Measurements from ENCODE around the gene ZNF205.

- no peak for TF ChIP-seq PATZ1 (tag by site-specific recombination; IDR thresholded peaks at IDR 0.05)
- TF ChIP-seq ZNF292 (tag by site-specific recombination; IDR thresholded peaks at IDR 0.05; ENCODE audit: borderline replicate concordance, low read depth) = no peak
- TF ChIP-seq CTCF (tag by site-specific recombination; IDR thresholded peaks at IDR 0.05) = no peak
- TF ChIP-seq ZNF416 (tag by site-specific recombination; IDR thresholded peaks at IDR 0.05) = no peak
- no peak for TF ChIP-seq BCL11A (tag by site-specific recombination; IDR thresholded peaks at IDR 0.05; ENCODE audit: low read depth)
- TF ChIP-seq SETDB1 (IDR thresholded peaks at IDR 0.05; ENCODE audit: insufficient read length, low read length) = no peak
- TF ChIP-seq ZSCAN30 (tag by site-specific recombination; IDR thresholded peaks at IDR 0.05) = no peak
- no peak for TF ChIP-seq ZNF585B (tag by site-specific recombination; IDR thresholded peaks at IDR 0.05)
- no peak for TF ChIP-seq REST (tag by site-specific recombination; IDR thresholded peaks at IDR 0.05)
- TF ChIP-seq ZNF701 (tag by site-specific recombination; IDR thresholded peaks at IDR 0.05) = no peak
- TF ChIP-seq AEBP2 (tag by site-specific recombination; IDR thresholded peaks at IDR 0.05; ENCODE audit: borderline replicate concordance) = no peak
- TF ChIP-seq ZBTB8A (tag by site-specific recombination; IDR thresholded peaks at IDR 0.05) = no peak
Observed at GRCh38 chr16:3080024-3080423, 32.4 kb upstream of the ZNF205 start.
